HG02763 (cell line): ENCODE results near the gene CBR3.

Source experiments
- ATAC-seq: cut with Tn5 transposase; IDR thresholded peaks from one replicate; pipeline ENCODE4 v1.9.1; 2021; ENCODE audit warnings: mild to moderate bottlenecking, moderate library complexity; ENCODE audit not compliant: unreplicated experiment

Gene CBR3

GRCh38 chr21:36183144-36183795 is 48.4 kb downstream of the CBR3 start:
- no peak for ATAC-seq

GRCh38 chr21:36184545-36184944 is 49.7 kb downstream of the CBR3 start:
- no peak for ATAC-seq

- no peak for ATAC-seq
These were observed 50.6 kb downstream of the CBR3 start for GRCh38 chr21:36185523-36185922.

- ATAC-seq, result no peak
These were observed 51.2 kb downstream of the CBR3 start for GRCh38 chr21:36186081-36186480.

DNA sequence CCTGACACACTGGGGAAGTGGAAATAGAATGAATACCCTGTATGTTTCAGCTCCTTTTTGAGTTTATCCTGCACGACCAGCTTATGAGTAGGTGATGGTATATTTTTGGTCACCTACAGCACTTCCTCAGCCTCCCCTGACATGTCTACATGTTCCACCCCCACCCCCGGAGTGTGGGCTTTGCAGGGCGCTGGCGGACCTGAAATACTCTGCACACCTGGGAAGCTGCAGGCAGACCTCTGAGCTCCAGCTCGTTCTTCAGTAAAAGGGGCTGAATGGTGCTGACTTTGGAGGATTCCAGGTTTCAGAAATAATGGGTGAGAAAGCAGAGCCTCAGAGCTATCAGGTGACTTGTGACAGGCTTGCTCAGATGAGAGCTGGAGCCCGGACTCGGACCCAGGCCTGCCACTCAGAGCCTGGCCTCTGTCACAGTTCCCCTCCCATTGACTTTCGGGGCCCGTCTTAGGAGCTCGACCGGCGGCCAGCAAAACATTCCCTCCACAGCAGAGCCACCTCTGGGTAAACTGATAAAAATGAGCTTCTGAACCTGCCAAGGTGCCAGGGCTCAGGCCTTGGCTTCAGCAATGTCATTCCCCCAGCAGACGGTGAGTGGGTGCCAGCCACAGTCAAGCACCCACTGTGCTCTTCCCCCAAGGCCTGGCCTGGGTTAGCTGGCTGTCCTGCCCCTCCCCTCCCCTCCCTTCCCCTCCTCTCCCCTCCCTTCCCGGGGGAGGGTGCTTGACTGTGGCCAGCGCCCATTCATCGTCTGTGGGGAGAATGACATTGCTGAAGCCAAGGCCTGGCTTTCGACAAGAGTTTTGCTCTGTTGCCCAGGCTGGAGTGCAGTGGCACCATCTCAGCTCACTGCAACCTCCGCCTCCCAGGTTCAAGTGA is 51.9 kb downstream of the CBR3 start:
- ATAC-seq, result no peak

- ATAC-seq, result no peak
These were observed 53.3 kb downstream of the CBR3 start for GRCh38 chr21:36188081-36188681.

DNA sequence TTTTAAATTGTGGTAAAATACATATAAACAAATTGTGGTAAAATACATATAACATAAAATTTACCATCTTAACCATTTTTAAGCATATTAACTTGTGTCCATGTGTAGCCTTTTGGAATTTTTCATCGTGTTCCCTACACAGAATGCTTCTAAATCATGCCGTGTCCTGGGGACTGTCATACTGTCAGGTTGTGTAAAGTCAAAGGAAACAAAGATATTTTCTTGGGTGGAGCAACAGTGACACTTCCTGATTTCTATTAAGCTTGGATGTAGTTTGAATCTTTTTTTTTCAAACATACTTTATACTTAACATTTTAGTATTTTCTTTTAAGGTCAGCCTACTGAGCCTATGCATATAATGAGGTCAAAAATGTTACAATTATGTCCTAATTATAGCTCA is 54.1 kb downstream of the CBR3 start:
- ATAC-seq, result no peak

- no peak for ATAC-seq
These were observed 55.9 kb downstream of the CBR3 start for GRCh38 chr21:36190736-36191135.

DNA sequence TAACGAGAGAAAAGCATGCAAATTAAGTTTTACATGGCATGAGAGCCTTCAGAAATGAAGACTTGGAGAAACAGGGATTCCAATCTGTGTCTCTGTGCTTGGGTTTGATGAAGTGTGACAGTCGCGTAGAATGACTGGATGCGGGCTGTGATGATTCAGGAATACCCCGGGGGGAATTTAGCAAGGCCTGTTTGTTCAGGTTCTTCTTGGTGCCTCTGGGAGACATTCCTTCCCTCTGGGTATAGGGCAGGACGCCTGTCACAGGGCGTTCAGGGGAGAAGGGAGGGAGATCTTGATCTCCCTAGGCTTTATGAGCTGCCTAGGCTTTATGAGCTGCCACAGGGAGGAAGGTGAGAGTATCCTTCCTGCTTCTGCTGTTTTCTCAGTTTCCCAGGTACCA is 58.3 kb downstream of the CBR3 start:
- no peak for ATAC-seq

DNA sequence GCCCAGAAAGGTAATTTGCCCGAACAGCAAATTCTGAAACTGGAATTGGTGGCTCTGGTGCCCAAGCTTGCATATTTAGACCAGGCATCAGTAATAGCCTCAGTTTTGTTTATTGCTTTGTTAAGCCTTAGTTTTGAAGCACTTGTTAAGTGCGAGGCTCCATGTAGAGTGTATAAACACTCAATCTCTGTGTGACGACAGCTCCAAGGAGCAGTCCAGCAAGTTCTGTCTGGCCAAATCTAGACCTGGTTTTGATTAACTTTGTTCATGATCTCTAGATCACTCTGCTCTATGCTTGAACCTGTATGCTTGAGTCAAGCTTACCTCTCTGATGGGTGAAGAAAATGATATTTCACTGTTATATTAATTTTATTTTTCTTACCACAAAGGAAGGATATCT is 59.1 kb downstream of the CBR3 start:
- no peak for ATAC-seq

- no peak for ATAC-seq
These were observed 60.7 kb downstream of the CBR3 start for GRCh38 chr21:36195613-36196012.
